Fibroblast of gingiva (primary cell): ENCODE measurements around the gene HARS1.
A peak's percentile ranks its signal among the peaks of the same experiment; 100 is the strongest.
"Not testable (repeated sequence)": the region's sequence is repeated elsewhere in the genome, so short reads cannot be mapped to it uniquely, and the experiment has no call there.

ENCODE experiments used
- DNase-seq: peaks from one replicate; pipeline ENCODE4 v3.0.0-alpha.2; 2011; ENCODE audit warnings: low read depth

Gene HARS1

DNA sequence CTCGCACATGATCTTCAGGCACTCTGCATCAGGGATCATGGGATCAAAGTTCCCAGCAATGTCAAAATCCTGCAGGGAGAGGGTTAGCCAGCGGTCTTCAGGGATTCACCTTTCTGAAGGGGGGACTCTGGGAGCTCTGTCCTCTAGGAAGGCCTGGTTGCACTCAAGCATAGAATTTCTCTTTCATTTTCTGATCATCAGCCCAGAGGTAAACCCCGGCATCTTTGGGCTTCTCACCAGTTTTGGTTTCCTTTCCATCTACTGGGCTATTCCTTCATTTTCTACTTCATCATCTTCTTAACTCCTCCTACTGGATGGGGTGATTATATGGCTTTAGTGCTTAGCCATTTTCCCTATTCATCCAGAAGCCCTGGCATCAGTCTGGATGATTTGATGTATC is 13.2 kb downstream of the HARS1 start:
- no peak for DNase-seq

DNA sequence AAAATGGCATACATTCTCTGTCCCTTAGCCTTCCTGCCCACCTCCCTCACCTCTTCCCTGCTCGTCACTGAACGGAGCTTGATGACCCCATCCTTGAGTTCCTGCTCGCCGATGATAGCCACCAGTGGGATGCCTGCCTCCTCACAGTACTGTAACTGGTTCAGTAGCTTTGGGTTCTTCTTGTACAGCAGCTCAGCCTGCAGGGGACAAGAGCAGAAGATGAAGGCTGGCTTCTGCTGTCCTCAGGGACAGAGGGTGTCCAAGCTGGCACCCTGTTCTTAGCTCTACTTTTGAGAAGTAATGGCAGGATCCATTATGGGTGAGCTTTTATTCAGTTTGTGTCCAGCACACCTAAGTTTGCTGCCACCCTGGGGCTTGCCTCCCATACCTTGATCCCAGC is 16.5 kb downstream of the HARS1 start:
- no peak for DNase-seq

DNA sequence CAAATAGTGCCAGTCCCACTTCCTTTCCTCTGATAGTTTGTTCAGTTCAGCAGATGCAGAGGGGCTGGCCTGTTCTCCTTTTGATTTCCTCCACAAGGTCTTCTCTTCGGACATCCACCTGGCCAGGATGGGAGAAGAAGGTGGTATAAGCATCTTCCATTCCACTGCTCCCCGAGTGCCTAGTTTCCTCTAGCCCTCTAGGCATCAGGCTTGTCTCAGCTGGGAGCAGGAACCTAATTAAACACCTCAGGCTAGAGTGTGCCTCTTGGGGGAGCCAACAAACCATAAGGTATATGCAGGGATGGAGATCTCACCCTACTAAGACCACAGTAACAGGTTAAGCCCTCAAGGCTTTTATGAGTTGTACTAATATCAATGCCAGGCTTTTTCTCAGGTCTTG is 17.0 kb downstream of the HARS1 start:
- DNase-seq, result no peak

DNA sequence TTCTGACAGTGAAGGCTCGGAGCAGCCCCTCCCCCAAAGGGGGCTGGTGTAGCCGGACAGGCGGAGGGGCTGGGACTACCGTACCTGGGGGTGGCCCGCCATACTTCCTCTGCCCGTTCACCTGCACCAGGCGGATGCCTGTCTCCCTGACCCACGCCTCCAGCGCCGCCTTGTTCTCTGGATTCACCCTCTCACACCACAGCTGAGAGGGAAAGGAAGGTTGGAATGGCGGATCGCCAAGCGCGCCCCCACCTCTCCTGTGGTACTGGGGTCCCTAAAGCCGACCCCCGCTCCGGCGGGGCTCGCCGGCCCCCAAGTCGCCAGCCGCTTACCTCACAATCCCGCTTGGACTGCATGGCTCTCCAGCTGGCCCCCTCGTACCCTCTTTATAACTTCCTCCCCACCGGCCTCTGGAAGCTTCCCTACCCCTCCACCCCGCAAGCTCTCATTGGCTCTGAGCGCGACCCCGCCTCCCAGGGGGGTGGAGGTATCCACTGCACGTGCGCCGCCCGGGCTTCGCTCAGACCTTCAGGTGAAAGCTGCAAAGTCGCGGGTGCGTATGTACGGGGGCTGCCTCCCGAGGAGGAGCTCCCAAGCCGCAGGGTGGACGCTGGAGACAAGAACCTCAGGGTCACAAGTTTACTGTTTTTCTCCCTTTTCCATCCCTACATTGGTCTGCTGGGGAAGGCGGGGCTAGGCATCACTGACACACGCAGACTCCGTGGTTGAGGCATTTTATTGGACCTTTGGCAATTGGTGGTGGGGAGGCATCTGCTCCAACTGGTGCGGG is 17.8 kb downstream of the HARS1 start, which contains the start of gene DND1:
TSS of gene DND1 (minus strand) at position 390 of the 790 bp plus-strand sequence. CDS start at position 356, 34 bp downstream.
- no peak for DNase-seq

DNA sequence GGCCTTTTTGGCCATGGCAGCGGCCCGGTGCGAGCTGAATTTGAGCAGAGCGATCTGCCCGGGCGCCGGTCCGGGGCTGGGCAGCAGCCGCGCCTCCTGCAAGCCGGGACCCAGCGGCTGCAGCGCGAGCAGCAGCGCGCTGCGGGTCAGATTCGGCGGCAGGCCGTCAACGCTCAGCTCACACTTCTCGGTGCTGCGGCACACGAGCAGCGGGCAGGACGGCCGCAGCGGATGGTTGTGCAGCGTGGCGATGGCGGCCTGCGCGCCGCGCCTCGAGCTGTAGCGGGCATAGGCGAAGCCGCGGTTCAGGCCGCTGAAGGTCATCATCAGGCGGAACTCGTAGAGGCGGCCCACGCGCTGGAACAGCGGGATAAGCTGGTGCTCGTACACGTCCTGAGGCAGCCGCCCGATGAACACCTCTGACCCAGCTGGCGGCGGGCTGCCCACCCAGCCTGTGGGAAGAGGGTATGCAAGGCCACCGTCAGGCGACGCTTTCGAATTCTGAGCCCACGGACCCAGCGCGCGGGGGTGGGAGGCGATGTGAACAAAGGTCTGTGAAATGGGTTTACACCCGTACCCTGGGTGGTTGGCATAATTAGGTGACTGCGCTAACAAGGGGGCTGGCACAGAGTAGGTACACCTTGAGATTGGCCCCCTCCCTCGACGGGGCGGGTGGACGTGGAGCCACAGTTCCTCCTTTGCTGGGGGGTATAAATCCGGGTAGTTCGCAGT is 18.5 kb downstream of the HARS1 start:
- peak; percentile 16 for DNase-seq

DNA sequence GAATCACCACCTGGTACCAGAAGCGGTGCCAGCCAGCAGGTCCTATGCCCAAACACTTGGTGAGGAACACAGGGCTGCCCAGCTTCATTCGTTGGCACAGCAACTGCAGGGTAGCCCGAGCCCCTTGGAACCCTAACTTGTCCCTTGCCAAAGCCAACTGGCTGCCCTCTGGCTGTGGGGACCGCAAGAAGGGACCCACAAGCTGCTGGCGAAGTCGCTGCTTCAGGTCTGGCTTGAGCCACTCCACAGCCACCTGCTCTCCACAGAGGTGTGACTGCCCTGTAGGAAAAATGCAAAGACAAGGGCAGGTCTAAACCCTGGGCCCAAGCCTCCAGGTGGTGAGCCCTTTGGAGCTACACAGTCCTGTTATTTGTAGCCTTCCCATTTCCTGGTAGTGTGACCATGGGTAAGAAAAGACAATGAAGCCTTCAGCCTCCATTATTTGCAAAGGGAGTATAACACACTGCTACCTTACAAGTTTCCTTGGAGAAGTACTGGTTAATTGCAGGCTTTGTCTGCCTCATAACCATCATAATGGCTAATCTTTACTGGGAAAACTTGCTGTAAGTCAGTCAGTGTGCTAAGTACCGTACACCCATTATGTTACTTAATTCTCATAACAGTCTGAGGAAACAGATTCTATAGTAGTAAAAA is 19.6 kb downstream of the HARS1 start:
- no peak for DNase-seq

DNA sequence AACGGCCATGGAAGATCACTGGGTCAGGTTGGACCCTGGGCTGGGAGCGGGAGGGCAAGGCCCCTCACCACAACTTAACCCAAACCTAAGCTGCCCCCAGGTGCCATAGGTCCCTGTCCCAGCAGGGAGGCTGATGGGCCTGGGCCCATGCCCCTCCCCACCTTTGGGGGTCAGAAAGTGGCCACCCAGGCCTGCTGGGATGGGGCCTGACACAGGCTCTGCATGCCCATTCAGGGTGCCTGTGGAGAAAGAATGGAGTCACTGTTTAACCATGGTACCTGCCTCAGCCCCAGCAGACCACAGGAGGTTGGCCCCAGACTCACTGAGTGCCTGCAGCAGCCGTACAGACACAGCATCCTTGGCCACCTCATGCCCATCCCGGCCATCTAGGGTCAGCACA is 20.1 kb downstream of the HARS1 start:
- not testable (repeated sequence) for DNase-seq

DNA sequence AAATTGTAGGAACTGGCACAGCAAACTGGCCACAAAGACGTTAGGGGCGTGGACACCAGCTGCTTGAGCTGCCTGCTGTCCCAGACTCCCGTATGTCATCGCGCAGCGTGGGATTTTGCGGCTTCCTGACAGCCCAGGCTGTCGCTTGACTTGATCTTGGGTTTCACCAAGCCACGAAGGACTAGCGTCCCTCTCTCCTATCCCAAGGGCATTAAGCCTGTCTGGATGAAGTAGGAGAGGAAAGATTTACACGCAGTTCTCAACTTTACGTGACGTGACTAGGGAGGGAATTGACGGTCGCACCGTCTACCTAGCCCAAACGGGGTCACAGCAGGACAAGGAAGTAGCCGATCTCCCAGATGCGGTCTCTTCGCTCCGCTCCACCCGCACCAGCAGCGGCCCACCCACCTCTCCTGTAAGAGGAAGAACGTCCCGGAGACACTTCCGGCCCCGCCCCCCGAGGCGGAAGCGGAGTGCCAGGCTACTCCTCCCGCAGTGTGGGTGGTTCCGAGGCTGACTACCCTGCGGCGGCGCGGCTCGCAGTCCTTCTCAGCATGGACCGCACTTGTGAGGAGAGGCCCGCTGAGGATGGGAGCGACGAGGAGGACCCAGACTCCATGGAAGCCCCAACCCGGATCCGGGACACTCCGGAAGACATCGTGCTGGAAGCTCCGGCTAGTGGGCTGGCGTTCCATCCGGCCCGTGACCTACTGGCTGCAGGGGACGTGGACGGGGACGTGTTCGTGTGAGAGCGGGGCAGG is 26.6 kb downstream of the HARS1 start, which contains the start of gene WDR55:
TSS of gene WDR55 (plus strand) at position 546 of the 761 bp plus-strand sequence. CDS start at position 555, 9 bp downstream.
- DNase-seq, result peak; percentile 90

DNA sequence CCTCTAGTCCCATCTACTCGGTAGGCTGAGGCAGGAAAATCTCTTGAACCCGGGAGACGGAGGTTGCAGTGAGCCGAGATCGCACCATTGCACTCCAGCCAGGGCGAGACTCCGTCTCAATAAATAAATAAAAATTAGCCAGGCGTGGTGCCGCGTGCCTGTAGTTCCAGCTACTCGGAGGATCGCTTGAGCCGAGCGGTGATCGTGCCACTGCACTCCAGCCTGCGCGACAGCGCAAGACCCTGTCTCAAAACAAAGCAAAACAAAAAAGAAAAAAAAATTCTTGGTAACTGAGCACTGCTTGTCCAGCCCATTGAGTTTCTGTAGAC is 27.2 kb downstream of the HARS1 start:
- DNase-seq, result no peak

DNA sequence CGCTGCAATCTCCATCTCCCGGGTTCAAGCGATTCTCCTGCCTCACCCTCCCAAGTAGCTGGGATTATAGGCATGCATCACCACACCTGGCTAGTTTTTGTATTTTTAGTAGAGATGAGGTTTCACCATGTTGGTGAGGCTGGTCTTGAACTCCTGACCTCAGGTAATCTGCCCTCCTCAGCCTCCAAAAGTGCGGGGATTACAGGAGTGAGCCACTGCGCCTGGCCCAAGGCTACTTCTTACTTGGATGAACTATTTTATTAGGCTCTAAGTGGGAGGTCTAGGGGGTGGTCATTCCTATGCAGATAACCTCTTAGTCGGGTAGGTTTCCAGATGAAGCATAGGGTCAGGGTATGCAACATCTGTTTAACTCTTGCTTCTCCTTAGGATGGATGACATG is 30.8 kb downstream of the HARS1 start:
- DNase-seq, result not testable (repeated sequence)

DNA sequence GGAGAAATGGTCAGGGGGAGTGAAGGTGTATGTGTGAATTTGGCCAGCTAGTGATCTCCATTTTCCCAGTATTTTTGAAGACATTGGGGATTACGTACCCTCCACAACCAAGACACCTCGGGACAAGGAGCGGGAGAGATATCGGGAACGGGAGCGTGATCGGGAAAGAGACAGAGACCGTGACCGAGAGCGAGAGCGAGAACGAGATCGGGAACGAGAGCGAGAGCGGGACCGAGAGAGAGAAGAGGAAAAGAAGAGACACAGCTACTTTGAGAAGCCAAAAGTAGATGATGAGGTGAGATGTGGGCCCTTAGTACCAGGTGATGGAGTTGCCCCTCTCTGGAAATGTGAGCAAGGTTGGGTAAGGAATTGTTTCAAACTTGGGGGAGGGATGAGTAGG is 32.3 kb downstream of the HARS1 start:
- no peak for DNase-seq

DNA sequence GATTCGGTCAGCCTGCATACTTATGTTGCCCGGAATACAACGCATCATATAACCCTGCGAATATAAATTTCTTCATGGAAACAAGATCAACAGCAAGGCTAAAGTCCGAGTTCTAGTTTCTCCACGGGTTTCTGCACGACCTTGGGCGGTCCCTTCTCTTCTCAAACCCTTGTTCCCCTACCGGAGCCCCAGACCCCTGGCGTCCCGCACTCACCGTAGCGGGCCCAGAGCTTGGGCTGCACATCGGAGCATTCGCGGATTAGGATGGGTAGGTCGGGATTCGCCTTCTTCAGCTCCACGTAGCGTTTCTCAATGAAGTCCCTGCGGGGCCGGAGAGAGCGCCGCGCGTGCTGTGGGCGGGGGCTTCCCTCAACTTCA is 44.1 kb downstream of the HARS1 start:
- DNase-seq, result no peak

DNA sequence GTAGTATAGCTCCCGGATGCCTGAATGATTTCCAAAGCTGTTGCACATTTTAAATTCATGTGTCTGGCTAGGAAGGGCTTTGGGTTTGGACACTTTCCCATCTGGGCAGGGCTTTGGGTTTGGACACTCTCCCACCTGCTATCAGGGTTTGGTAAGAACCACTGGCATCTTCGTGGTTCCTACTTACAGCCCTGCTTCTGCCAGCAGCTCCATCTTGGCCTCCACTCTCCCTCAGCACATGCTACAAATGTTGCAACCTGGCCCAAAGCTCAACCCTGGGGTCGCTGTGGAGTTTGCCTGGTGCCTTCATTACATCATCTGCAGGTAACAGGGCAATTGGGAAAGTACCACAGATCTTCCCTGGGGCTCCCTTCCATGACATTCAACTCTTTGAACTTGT is 48.5 kb downstream of the HARS1 start:
- DNase-seq, result peak; percentile 87

DNA sequence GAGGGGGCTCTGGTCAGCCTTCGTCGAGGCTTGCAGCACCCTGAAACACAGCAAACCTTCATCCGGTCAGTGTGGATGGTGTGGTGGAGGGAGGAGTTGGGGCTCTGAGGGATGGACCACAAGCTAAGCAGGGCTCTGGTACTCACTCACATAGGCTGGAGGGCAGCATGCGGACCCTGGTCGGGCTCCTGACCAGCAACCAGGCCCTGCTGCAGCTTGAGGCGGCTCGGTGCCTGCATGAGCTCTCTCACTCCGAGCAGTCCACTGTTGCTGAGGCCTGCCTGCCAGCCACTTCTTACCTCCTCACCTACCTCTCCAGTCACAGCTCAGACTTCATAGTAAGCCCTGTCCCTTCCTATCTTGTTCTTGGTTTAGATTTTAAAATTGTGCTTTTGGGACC is 49.5 kb downstream of the HARS1 start:
- DNase-seq, result no peak

DNA sequence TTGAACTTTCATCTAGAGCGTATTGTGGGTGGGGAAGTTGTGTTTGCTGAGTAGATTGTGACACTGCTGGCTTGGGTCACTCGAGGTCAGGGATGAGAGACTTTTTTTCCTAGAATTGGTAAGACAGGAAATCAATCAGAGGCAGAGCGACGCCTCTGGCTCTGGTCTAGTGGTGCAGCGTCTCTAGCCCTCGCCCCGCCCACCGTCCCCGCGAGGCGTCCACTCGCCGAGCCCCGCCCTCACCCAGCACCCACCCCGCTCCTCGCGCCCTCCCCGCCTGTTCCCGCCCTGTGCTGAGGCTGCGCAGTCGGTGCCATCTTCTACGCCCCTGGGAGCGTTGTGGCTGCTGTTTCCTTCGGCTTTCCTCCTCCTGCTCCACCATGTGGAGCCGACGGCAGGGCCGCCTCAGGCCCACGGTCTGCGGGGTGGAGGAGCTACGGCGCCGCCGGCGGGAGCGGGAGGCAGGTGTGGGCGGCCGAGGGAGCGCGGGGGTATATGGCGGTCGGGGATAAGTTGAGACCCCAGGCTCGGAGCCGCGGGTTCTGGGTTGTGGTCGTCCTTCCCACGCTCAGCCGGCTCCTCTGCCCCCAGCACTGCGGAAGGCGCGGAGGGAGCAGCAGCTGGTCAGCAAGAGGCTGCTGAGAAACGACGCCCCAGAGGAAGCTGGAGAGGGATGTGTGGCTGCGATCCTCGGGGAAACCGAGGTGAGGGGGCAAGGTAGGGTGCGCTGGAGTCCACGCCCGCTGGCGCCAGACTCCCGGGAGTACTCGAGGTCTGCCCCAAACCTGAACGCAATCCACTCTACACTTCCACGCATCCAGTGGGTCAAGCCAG is 51.8 kb downstream of the HARS1 start, which contains the start of gene TMCO6:
TSS of gene TMCO6 (plus strand) at position 304 of the 834 bp plus-strand sequence. CDS start at position 381, 77 bp downstream.
- peak; percentile 97 for DNase-seq

DNA sequence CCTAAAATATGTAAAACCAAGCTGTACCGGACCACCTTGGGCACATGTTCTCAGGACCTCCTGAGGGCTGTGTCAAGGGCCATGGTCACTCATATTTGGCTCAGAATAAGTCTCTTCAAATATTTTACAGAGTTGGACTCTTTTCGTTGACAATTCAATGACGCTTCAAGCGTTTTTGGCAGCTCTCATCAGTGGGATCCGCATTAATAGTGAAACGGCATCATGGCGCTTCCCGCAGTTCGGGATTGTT is 52.3 kb downstream of the HARS1 start:
- not testable (repeated sequence) for DNase-seq

DNA sequence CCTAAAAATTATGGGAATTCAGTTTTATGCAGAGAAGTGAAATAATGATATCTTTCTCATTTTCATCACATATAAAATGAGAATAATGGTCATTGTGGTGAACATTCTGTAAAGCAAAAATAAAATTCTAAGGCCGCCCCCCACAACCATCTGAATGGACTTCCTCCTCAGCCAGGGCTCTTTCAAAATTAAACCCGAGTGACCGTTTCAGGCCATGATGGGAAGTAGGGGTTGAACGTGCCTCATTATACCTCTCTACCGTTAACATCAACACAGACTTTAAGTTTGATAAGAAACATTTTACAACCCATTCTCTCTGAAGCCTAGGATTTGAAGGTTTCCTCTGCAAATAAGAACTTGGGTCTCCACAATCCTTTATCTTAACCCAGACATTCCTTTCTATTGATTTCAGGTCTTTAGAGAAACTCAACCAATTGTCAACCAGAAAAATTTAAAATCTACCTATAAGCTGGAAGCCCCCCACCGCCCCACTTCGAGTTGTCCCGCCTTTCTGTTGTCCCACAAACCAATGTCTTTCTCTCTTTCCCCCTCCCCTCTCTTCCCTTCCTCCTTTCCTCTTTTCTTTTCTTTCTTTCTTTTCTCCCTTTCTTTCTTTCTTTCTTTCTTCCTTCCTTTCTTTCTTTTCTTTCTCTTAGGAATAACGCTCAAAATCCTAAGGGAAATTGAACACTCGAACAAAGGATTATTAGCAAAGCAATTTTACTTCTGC is 53.6 kb downstream of the HARS1 start:
- DNase-seq, result no peak

DNA sequence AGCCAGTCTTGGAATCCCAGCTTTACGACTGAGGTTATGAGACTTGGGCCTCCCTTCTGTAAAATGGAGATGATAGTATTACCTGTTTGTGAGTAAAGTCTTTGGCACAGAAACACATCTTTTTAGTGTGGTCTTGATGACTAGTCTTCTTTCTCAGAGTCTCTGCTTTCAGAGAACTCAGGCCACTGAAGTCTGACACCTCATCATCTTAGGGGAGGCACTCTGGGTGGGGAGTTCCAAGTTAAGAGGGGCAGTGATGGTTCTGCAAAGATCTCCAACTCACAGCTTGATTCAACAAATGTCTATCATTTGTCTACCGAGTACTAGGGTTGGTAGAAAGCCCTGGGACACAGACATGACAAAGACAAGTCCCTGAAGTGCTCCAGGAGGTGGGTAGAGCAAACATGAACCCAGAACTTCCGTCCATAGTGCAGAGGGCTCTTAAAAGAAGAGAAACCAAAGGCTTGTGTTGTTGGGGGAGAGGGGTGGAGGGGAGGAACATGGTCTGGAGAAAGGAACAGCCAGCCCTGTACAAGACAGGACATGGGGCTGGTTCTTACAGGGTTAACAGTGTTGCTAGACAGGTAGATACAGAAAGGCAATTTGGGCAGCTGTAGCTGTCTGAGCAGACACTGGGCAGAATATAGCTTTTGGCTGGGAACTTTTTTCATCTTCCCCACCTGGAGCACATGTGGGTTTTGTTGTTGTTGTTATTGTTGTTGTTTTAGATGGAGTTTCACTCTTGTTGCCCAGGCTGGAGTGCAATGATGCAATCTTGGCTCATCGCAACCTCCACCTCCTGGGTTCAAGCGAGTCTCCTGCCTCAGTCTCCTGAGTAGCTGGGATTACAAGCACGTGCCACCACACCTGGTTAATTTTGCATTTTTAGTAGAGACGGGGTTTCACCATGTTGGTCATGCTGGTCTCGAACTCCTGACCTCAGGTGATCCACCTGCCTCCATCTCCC is 55.6 kb downstream of the HARS1 start:
- DNase-seq, result no peak

DNA sequence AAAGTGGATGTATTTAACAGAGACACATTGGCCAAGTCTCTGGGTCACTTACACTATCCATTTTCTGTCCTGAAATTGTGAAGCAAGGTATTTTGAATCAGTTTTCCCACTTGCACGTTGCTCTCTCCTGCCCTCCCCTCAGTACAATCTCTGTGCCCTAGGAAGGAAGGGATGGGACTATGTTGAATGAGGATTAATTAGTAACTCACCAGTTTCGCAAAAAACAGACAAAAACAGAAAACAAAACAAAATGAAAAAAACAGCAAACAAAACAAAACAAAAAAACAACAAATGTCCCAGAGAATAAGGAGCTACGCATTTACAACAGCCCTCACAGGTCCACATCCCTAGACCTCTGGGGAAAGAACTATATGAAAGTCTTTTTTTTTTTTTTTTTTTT is 57.1 kb downstream of the HARS1 start:
- no peak for DNase-seq

DNA sequence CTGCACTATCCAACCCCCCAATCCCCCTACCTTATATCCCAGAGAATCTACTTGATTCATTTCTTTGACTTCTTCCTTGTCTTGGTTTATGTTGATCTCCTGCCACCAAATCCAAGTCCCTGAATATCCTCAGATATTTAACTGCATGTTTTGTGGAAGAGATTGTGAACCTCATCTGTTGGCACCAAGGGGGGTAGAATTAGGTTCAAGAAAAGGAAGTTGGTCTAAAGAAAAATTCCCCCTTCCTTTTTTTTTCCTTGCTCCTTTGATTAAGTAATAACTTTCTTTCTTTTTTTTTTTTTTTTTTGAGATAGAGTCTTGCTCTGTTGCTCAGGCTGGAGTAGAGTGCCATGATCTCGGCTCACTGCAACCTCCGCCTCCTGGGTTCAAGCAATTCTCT is 57.7 kb downstream of the HARS1 start:
- no peak for DNase-seq
